ENCODE data around the gene NDUFS5. TPM values are rescaled to one million over a fixed set of nuclear protein-coding genes. Genes with fewer than 3 reads are reported as not detected.

The NDUFS5 gene
- total RNA-seq, 1 experiment from 2014 or later: 316 TPM

- Histone ChIP-seq H3K27ac (ENCODE audit: low read length) (no peak overlapping the region), H3K27me3 (ENCODE audit: control insufficient read depth, insufficient read depth, low read length) (no peaks in the 10 kb centered on the region), H3K36me3 (ENCODE audit: control insufficient read depth, insufficient read depth, low read length) (peaks cover 13% of the 10 kb centered on the region; the same call in 1 of the 2 replicates), H3K9me3 (ENCODE audit: control insufficient read depth, insufficient read depth, low read depth, low read length) (no peaks in the 10 kb centered on the region), H3K4me3 (ENCODE audit: low read depth in 2 of 2, low read length in 2 of 2) (no peak overlapping the region), H3K4me1 (ENCODE audit: control insufficient read depth, insufficient read depth, low read length) (no peaks in the 10 kb centered on the region)
- no TSS peak for BruUV-seq (replicated peaks)
- DNase-seq (ENCODE audit: low read depth, low spot score): no peak
- in situ Hi-C loops (cut with HindIII; ENCODE audit: low pct_unique_long_range_greater_than_20kb, low sequenced_read_pairs) (no loop called here), intact Hi-C loops (cut with micrococcal nuclease; ENCODE audit: unreplicated experiment) (no loop called here)
- TF ChIP-seq REST (IDR thresholded peaks at IDR 0.05; ENCODE audit: insufficient read depth in 1 of 2, low read depth in 2 of 2, low read length in 1 of 2): no peak
- no peak for TF ChIP-seq SIN3A (IDR thresholded peaks at IDR 0.05; ENCODE audit: borderline replicate concordance, insufficient read depth, low read depth, low read length)
- no peak for TF ChIP-seq TCF7L2 (IDR thresholded peaks at IDR 0.05; ENCODE audit: low read depth, low read length)
- TF ChIP-seq CTCF (IDR thresholded peaks at IDR 0.05): no peak
- TF ChIP-seq POLR2AphosphoS5 (IDR thresholded peaks at IDR 0.05; ENCODE audit: low read depth, low read length): no peak
- ChIA-PET CTCF (no interaction called here), POLR2A (interaction anchor here (0.5 to 1.0 kb wide), 3 partner anchors 8 to 159 kb away, joined by 3 to 15 read pairs (median 7); partner anchors contain the start of gene NDUFS5)
- no peak for ATAC-seq
Observed at GRCh38 chr1:39034114-39034654, 8.0 kb downstream of the NDUFS5 start.

- DNase-seq (ENCODE audit: low read depth, low spot score): no peak
- Histone ChIP-seq H3K27ac (ENCODE audit: low read length) (no peak overlapping the region), H3K27me3 (ENCODE audit: control insufficient read depth, insufficient read depth, low read length) (no peaks in the 10 kb centered on the region), H3K36me3 (ENCODE audit: control insufficient read depth, insufficient read depth, low read length) (peaks cover 7% of the 10 kb centered on the region; the same call in 1 of the 2 replicates), H3K4me3 (ENCODE audit: low read depth in 2 of 2, low read length in 2 of 2) (no peak overlapping the region), H3K9me3 (ENCODE audit: control insufficient read depth, insufficient read depth, low read depth, low read length) (no peaks in the 10 kb centered on the region), H3K4me1 (ENCODE audit: control insufficient read depth, insufficient read depth, low read length) (no peaks in the 10 kb centered on the region)
- TF ChIP-seq SIN3A (IDR thresholded peaks at IDR 0.05; ENCODE audit: borderline replicate concordance, insufficient read depth, low read depth, low read length) (no peak), POLR2AphosphoS5 (IDR thresholded peaks at IDR 0.05; ENCODE audit: low read depth, low read length) (no peak), CTCF (IDR thresholded peaks at IDR 0.05) (no peak), TCF7L2 (IDR thresholded peaks at IDR 0.05; ENCODE audit: low read depth, low read length) (no peak), REST (IDR thresholded peaks at IDR 0.05; ENCODE audit: insufficient read depth in 1 of 2, low read depth in 2 of 2, low read length in 1 of 2) (no peak)
- in situ Hi-C loops (cut with HindIII; ENCODE audit: low pct_unique_long_range_greater_than_20kb, low sequenced_read_pairs) (no loop called here), intact Hi-C loops (cut with micrococcal nuclease; ENCODE audit: unreplicated experiment) (no loop called here)
- ChIA-PET POLR2A (interaction anchor here (0.6 kb wide), 1 partner anchor 69 kb away, joined by 3 read pairs; no protein-coding TSS in a partner anchor), CTCF (no interaction called here)
- no TSS peak for BruUV-seq (replicated peaks)
- no peak for ATAC-seq
Observed at GRCh38 chr1:39036678-39037077, 10.5 kb downstream of the NDUFS5 start.

Measured in Panc1 (cell line).